ENCODE data around the gene APLP2. TPM values are rescaled to one million over a fixed set of nuclear protein-coding genes. Genes with fewer than 3 reads are reported as not detected.
"Not testable (repeated sequence)": the region's sequence is repeated elsewhere in the genome, so short reads cannot be mapped to it uniquely, and the experiment has no call there.

APLP2 gene
- total RNA-seq, 2 experiments from 2014 or later, result 49.2 to 53.4 TPM

GRCh38 chr11:130183878-130184610 is 114.3 kb downstream of the APLP2 start:
- Mint-ChIP-seq H3K9me3 (no peaks in the 10 kb centered on the region), H3K27ac (no peak overlapping the region), H3K4me1 (ENCODE audit: low read depth) (no peaks in the 10 kb centered on the region), H3K36me3 (no peaks in the 10 kb centered on the region), H3K4me3 (no peak overlapping the region), H3K27me3 (peaks cover 5% of the 10 kb centered on the region)
- intact Hi-C loops (cut with micrococcal nuclease), result no loop called here
- no peak for DNase-seq
- ChIA-PET POLR2A (no interaction called here), CTCF (interaction anchor here (0.6 kb wide), 1 partner anchor 195 kb away, joined by 3 read pairs; no protein-coding TSS in a partner anchor)

GRCh38 chr11:130187096-130187495 is 117.4 kb downstream of the APLP2 start:
- Mint-ChIP-seq H3K27me3 (peaks cover 5% of the 10 kb centered on the region), H3K9me3 (no peaks in the 10 kb centered on the region), H3K4me3 (no peak overlapping the region), H3K27ac (no peak overlapping the region), H3K4me1 (ENCODE audit: low read depth) (no peaks in the 10 kb centered on the region), H3K36me3 (no peaks in the 10 kb centered on the region)
- no peak for DNase-seq
- ChIA-PET POLR2A (no interaction called here), CTCF (no interaction called here)
- intact Hi-C loops (cut with micrococcal nuclease), result no loop called here

GRCh38 chr11:130188047-130188446 is 118.4 kb downstream of the APLP2 start:
- Mint-ChIP-seq H3K9me3 (no peaks in the 10 kb centered on the region), H3K4me3 (no peak overlapping the region), H3K27me3 (peaks cover 5% of the 10 kb centered on the region), H3K36me3 (no peaks in the 10 kb centered on the region), H3K4me1 (ENCODE audit: low read depth) (no peaks in the 10 kb centered on the region), H3K27ac (no peak overlapping the region)
- CTCF ChIA-PET, result no interaction called here
- DNase-seq, result no peak
- POLR2A ChIA-PET, result no interaction called here
- intact Hi-C loops (cut with micrococcal nuclease), result no loop called here

GRCh38 chr11:130188585-130189347 is 119.1 kb downstream of the APLP2 start:
- Mint-ChIP-seq H3K27ac (no peak overlapping the region), H3K4me3 (no peak overlapping the region), H3K4me1 (ENCODE audit: low read depth) (no peaks in the 10 kb centered on the region), H3K36me3 (no peaks in the 10 kb centered on the region), H3K27me3 (peaks cover 2% of the 10 kb centered on the region), H3K9me3 (no peaks in the 10 kb centered on the region)
- no peak for DNase-seq
- POLR2A ChIA-PET, result no interaction called here
- CTCF ChIA-PET, result no interaction called here
- intact Hi-C loops (cut with micrococcal nuclease), result no loop called here

GRCh38 chr11:130189492-130190210 is 120.0 kb downstream of the APLP2 start:
- intact Hi-C loops (cut with micrococcal nuclease), result no loop called here
- CTCF ChIA-PET, result no interaction called here
- Mint-ChIP-seq H3K4me3 (no peak overlapping the region), H3K36me3 (no peaks in the 10 kb centered on the region), H3K27me3 (no peaks in the 10 kb centered on the region), H3K9me3 (no peaks in the 10 kb centered on the region), H3K4me1 (ENCODE audit: low read depth) (no peaks in the 10 kb centered on the region), H3K27ac (no peak overlapping the region)
- POLR2A ChIA-PET, result no interaction called here
- no peak for DNase-seq

- POLR2A ChIA-PET, result no interaction called here
- DNase-seq, result no peak
These were observed 120.7 kb downstream of the APLP2 start for GRCh38 chr11:130190371-130190881.

GRCh38 chr11:130191896-130192295 is 122.2 kb downstream of the APLP2 start:
- ChIA-PET CTCF (no interaction called here), POLR2A (no interaction called here)
- Mint-ChIP-seq H3K27me3 (no peaks in the 10 kb centered on the region), H3K4me1 (ENCODE audit: low read depth) (no peaks in the 10 kb centered on the region), H3K9me3 (no peaks in the 10 kb centered on the region), H3K27ac (no peak overlapping the region), H3K4me3 (no peak overlapping the region), H3K36me3 (no peaks in the 10 kb centered on the region)
- intact Hi-C loops (cut with micrococcal nuclease), result no loop called here
- DNase-seq, result no peak

More at GRCh38 chr11:130190371-130190881, 120.7 kb downstream of the APLP2 start:
- no peaks in the 10 kb centered on the region for H3K27me3 Mint-ChIP-seq
- no peaks in the 10 kb centered on the region for H3K4me1 Mint-ChIP-seq (ENCODE audit: low read depth)
- H3K4me3 Mint-ChIP-seq, result no peak overlapping the region
- CTCF ChIA-PET, result no interaction called here
- intact Hi-C loops (cut with micrococcal nuclease), result no loop called here
- H3K27ac Mint-ChIP-seq, result no peak overlapping the region
- no peaks in the 10 kb centered on the region for H3K9me3 Mint-ChIP-seq
- no peaks in the 10 kb centered on the region for H3K36me3 Mint-ChIP-seq

- intact Hi-C loops (cut with micrococcal nuclease), result no loop called here
- H3K36me3 Mint-ChIP-seq, result no peaks in the 10 kb centered on the region
- CTCF ChIA-PET, result no interaction called here
- no peak for DNase-seq
- no peaks in the 10 kb centered on the region for H3K4me1 Mint-ChIP-seq (ENCODE audit: low read depth)
- POLR2A ChIA-PET, result no interaction called here
- no peaks in the 10 kb centered on the region for H3K9me3 Mint-ChIP-seq
- H3K27ac Mint-ChIP-seq, result no peak overlapping the region
- no peak overlapping the region for H3K4me3 Mint-ChIP-seq
- no peaks in the 10 kb centered on the region for H3K27me3 Mint-ChIP-seq
These were observed 123.2 kb downstream of the APLP2 start for GRCh38 chr11:130192845-130193267.

GRCh38 chr11:130193551-130193950 is 123.9 kb downstream of the APLP2 start:
- intact Hi-C loops (cut with micrococcal nuclease); CTCF ChIA-PET; H3K27me3 Mint-ChIP-seq; H3K4me1 Mint-ChIP-seq (ENCODE audit: low read depth); POLR2A ChIA-PET; H3K4me3 Mint-ChIP-seq; DNase-seq; H3K27ac Mint-ChIP-seq; H3K9me3 Mint-ChIP-seq; H3K36me3 Mint-ChIP-seq: not testable (repeated sequence)

Other genes with a start within 250 kb of the APLP2 start
- 10 to 100 TPM; 34.8 to 39.8 TPM for gene NFRKB, start 174.3 kb upstream of the APLP2 start, total RNA-seq
- gene PRDM10, start 67.1 kb upstream of the APLP2 start, total RNA-seq, result 10 to 100 TPM; 15.8 to 16.2 TPM
- gene ST14, start 89.9 kb downstream of the APLP2 start, total RNA-seq, result not detected
- 10 to 100 TPM; 33.3 to 33.4 TPM for gene ZBTB44, start 245.0 kb downstream of the APLP2 start, total RNA-seq